GM12801 (cell line): Measurements from ENCODE around the gene MYRIP.

Experiments used
- TF ChIP-seq, protein P1 (sequence below): IDR thresholded peaks from one replicate; pipeline ENCODE4 v1.5.1; 2011; ENCODE audit warnings: control low read depth; ENCODE audit not compliant: insufficient read length; ENCODE audit errors: extremely low read depth

MYRIP gene

DNA sequence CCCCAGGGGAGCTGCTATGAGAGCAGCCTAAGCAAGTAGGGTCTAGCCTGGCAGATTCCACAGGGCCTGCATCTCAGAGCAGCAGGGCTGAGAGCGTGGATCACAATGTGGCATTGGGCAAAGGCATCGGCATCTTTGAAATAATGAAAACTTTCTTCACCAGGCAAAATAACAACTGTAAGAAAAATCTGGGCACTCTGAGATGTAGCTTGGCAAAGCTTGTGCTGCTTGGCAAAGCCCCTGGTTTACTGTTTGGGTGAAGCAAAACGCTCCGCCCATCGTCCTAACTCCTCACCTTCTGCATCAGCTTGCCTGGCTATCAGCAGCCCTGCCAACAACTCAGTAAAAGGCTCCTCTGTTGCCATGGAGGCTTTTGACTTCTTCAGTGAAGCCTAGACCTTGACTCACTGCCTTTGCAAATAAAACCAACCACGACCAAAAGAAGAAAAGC, 287.3 kb downstream of the MYRIP start:
- TF ChIP-seq, protein P1, sequence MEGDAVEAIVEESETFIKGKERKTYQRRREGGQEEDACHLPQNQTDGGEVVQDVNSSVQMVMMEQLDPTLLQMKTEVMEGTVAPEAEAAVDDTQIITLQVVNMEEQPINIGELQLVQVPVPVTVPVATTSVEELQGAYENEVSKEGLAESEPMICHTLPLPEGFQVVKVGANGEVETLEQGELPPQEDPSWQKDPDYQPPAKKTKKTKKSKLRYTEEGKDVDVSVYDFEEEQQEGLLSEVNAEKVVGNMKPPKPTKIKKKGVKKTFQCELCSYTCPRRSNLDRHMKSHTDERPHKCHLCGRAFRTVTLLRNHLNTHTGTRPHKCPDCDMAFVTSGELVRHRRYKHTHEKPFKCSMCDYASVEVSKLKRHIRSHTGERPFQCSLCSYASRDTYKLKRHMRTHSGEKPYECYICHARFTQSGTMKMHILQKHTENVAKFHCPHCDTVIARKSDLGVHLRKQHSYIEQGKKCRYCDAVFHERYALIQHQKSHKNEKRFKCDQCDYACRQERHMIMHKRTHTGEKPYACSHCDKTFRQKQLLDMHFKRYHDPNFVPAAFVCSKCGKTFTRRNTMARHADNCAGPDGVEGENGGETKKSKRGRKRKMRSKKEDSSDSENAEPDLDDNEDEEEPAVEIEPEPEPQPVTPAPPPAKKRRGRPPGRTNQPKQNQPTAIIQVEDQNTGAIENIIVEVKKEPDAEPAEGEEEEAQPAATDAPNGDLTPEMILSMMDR: no peak

DNA sequence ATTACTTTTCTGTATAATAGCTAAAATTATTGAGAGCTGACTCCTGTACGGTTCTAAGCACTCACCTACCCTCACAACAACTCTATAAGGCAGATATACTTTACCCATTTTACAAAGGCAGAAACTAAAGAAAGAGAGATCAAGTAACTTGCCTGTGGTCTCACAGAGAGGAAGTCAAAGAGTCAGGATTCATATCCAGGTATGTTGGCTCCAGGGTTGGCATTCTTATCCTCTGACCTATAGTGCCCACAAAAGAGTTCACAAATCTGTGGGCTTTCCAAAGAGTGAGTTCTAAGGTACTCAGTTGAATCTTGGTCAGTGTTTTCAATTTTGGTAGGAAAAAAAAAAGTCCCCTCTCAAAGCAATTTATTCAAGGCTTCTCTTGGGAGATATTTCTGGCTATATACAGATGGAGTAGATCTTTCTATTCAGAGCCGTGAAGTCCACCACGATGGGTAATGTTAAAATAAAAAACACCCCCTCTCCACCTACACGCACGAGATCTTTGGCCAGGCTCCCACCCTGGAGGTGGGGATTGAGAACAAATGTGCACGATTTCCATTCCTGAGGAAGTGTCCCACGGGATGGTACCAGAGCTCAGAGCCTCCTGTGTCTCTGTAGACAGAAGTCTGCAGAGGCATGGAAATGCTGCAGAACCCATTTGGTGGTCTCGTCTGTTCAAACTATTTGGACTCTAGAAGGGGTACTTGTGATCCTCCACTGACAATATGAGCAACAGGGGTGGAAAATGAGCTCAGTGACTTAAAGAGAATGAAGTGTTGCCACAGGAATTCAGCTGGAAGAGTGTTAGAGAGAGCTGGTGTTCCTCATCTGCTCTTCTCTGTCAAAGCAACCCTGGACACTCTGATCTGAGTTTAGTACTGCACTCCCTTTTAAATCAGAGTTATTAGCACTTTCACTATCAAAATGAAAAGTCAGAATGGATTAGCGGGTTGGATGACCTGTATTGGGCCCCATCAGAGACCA, 288.0 kb downstream of the MYRIP start:
- TF ChIP-seq, protein P1: no peak

GRCh38 chr3:40098261-40098759, 288.9 kb downstream of the MYRIP start:
- TF ChIP-seq, protein P1: no peak

DNA sequence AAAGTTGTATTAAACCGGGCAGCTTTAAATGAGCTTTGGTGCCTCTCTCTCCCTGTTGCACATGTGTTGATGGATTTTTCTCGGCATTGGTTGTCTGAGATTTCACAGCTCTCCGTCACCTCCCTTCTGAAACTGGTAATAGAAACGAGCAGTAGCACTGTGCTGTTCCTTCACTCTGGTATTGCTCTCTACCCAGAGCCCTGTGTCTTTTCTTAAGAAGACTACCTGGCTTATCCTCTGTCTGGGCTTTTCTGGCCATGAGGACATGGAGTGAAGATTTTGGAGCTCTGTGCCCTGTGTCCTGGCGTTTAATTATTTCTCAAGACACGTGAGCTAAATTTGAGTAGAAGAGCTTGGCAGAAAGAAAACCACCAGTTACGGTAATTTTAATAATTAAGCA, 290.5 kb downstream of the MYRIP start:
- TF ChIP-seq, protein P1: no peak

DNA sequence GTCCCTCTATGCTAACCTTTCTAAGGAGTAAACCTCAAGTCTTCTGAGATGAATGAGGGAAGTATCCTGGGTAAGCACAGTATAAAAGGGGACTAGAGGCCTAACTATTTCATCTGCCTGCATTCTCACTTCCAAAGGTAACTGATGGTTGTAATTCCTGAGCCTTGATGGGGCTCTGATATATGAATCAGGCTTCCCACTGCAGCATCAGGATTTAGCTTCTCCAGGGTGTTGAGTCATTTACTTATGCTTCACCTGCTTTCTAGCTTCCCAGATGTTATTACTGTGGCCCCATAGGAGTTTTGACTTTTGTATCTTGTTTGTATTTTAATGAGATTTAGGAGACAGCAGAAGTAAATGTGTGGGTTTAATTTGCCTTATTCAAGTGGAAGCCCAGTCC, 292.8 kb downstream of the MYRIP start:
- TF ChIP-seq, protein P1: no peak

DNA sequence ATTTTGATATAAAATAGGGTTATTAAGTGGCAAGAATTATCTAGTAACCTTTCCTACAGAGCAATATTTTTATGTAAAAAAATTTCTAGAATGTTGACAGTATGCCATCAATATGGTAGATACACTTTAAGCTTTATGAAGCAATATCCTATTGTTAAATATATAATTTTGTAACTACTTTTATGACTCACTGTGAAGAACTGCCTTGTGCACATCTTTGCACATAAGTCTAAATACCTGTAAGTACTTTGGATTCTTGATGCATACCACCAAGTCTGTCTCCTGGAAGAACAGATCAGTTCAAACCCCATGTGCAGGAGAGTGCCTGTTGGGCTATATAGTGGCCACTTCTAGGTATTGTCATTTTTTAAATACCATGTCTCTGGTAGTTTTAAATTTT, 294.4 kb downstream of the MYRIP start:
- TF ChIP-seq, protein P1: no peak

DNA sequence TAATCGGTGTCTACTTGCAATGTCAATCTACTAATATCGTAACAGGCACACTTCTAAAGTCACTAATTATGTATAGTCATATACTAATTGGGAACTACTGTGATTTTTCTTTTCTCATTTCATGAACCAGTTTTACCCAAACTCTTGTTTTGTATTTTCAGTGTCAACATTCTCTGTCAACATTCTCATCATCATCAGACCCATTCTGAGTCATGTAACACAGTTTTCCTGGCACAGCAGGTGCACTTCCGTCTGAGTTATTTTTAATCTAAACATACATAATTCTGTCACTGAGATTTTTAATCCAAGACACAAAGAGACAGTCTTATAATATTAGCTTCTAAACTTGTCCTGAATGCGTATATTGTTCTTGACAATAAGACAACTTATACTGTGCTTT, 295.0 kb downstream of the MYRIP start:
- TF ChIP-seq, protein P1: no peak
